H1 (cell line): Measurements from ENCODE around the gene ZNF516. TPM values are rescaled to one million over a fixed set of nuclear protein-coding genes. Genes with fewer than 3 reads are reported as not detected.

Experiments
- CTCF ChIA-PET: fragments of 300-600 bp; sonication (Branson Sonifier 250); formaldehyde crosslinking; loops from one replicate; lab custom pipeline; 2021; ENCODE audit not compliant: partially characterized antibody; lab: Charles Lee
- POLR2A ChIA-PET: fragments of 300-600 bp; sonication (Branson Sonifier 250); formaldehyde crosslinking; loops from one replicate; lab custom pipeline; 2021; ENCODE audit warnings: inconsistent platforms; ENCODE audit not compliant: partially characterized antibody; lab: Charles Lee
- DNase-seq, 2 experiments: peaks; one replicate each; pipeline versions ENCODE4 v3.0.0 to v3.0.0-alpha.2; 2010 to 2022; ENCODE audit warnings: low spot score in 2 of 2, low read depth in 1 of 2, mixed read lengths in 1 of 2
- FAIRE-seq: peaks from 2 replicates; lab custom pipeline; 2011; peaks lifted over from hg19 to GRCh38; lab: Jason Lieb, UNC
- H2AFZ ChIP-seq: 2 replicates; pipeline ENCODE4 v1.8.1; 2012; ENCODE audit warnings: low read length, inconsistent platforms
- H2AK5ac ChIP-seq: 2 replicates; pipeline ENCODE4 v1.6.1; 2013; ENCODE audit warnings: low read depth, low read length
- H2BK120ac ChIP-seq: replicated peaks from 2 replicates; pipeline ENCODE3; 2013; ENCODE audit warnings: low read depth, low read length, inconsistent platforms
- H2BK12ac ChIP-seq: 2 replicates; pipeline ENCODE4 v1.6.1; 2013; ENCODE audit warnings: low read depth, low read length
- H2BK15ac ChIP-seq: 2 replicates; pipeline ENCODE4 v1.6.1; 2013; ENCODE audit warnings: low read length
- H2BK20ac ChIP-seq: 2 replicates; pipeline ENCODE4 v1.6.1; 2013; ENCODE audit warnings: low read length
- H2BK5ac ChIP-seq: 2 replicates; pipeline ENCODE4 v1.6.1; 2013; ENCODE audit warnings: low read depth, low read length
- H3K14ac ChIP-seq: 2 replicates; pipeline ENCODE4 v1.6.1; 2013; ENCODE audit warnings: inconsistent platforms; ENCODE audit not compliant: insufficient read length
- H3K18ac ChIP-seq: 2 replicates; pipeline ENCODE4 v1.6.1; 2013; ENCODE audit warnings: low read length; ENCODE audit errors: extremely low read depth
- H3K23ac ChIP-seq: 2 replicates; pipeline ENCODE4 v1.6.1; 2013; ENCODE audit warnings: inconsistent platforms; ENCODE audit not compliant: insufficient read length
- H3K23me2 ChIP-seq: 2 replicates; pipeline ENCODE4 v1.6.1; 2013; ENCODE audit warnings: low read depth, low read length
- H3K27ac ChIP-seq: 2 replicates; pipeline ENCODE4 v1.6.1; 2011; ENCODE audit warnings: low read depth, low read length, inconsistent platforms
- H3K27me3 ChIP-seq, 4 experiments: replicated peaks in 1 of 4; 1 replicate in 1 of 4; 2 replicates in 3 of 4; pipeline versions ENCODE4 v1.6.1 to v1.8.1; 2011 to 2013; ENCODE audit warnings: low read length in 3 of 4, mild to moderate bottlenecking in 3 of 4, inconsistent platforms in 2 of 4, mixed read lengths in 2 of 4, moderate library complexity in 1 of 4; ENCODE audit not compliant: control insufficient read depth in 3 of 4, insufficient read depth in 3 of 4; ENCODE audit errors: extremely low read depth in 1 of 4
- H3K36me3 ChIP-seq, 4 experiments: 2 replicates each; pipeline versions ENCODE4 v1.6.1 to v1.8.1; 2011 to 2013; ENCODE audit warnings: mild to moderate bottlenecking in 4 of 4, low read length in 3 of 4, moderate library complexity in 2 of 4, control low read depth in 1 of 4, inconsistent platforms in 1 of 4; ENCODE audit not compliant: insufficient read depth in 4 of 4, control insufficient read depth in 2 of 4
- H3K4ac ChIP-seq: replicated peaks from 2 replicates; pipeline ENCODE3; 2013; ENCODE audit warnings: low read length, low read depth, mixed read lengths, inconsistent platforms; ENCODE audit not compliant: insufficient read length
- H3K4me1 ChIP-seq, 4 experiments: replicated peaks in 1 of 4; 1 replicate in 1 of 4; 2 replicates in 3 of 4; pipeline versions ENCODE4 v1.6.1 to v1.8.1; 2011 to 2013; ENCODE audit warnings: low read length in 3 of 4, inconsistent platforms in 2 of 4, mixed read lengths in 1 of 4; ENCODE audit not compliant: insufficient read depth in 4 of 4, control insufficient read depth in 3 of 4
- H3K4me2 ChIP-seq, 2 experiments: 2 replicates each; pipeline versions ENCODE4 v1.6.1 to v1.8.1; 2011 to 2013; ENCODE audit warnings: low read depth in 2 of 2, low read length in 2 of 2, control low read depth in 1 of 2, inconsistent platforms in 1 of 2, mild to moderate bottlenecking in 1 of 2; ENCODE audit not compliant: insufficient read depth in 1 of 2
- H3K4me3 ChIP-seq, 4 experiments: fragments of 200-600, 300-600 bp in 1 of 4; sonication (generic), shearing (Covaris generic), sonication (Bioruptor Twin) in 1 of 4; 2 replicates each; pipeline versions ENCODE4 v1.5.1 to v1.8.1; 2011 to 2016; ENCODE audit warnings: low read length in 4 of 4, low read depth in 3 of 4, control low read depth in 2 of 4, inconsistent platforms in 2 of 4, mild to moderate bottlenecking in 2 of 4, mixed read lengths in 1 of 4, moderate library complexity in 1 of 4; ENCODE audit not compliant: insufficient read depth in 2 of 4; ENCODE audit errors: extremely low read depth in 1 of 4
- H3K56ac ChIP-seq: replicated peaks from 2 replicates; pipeline ENCODE3; 2013; ENCODE audit warnings: low read depth, mild to moderate bottlenecking, mixed read lengths, low read length, inconsistent platforms; ENCODE audit not compliant: insufficient read length
- H3K79me1 ChIP-seq: 2 replicates; pipeline ENCODE4 v1.6.1; 2013; ENCODE audit warnings: low read depth, low read length, control low read depth
- H3K79me2 ChIP-seq, 2 experiments: 2 replicates each; pipeline versions ENCODE4 v1.6.1 to v1.8.1; 2012 to 2013; ENCODE audit warnings: low read length in 2 of 2, mild to moderate bottlenecking in 2 of 2, inconsistent platforms in 1 of 2; ENCODE audit not compliant: insufficient read depth in 2 of 2, control insufficient read depth in 1 of 2
- H3K9ac ChIP-seq, 4 experiments: replicated peaks in 1 of 4; 1 replicate in 1 of 4; 2 replicates in 3 of 4; pipeline versions ENCODE4 v1.6.1 to v1.8.1; 2011 to 2013; ENCODE audit warnings: low read depth in 3 of 4, low read length in 3 of 4, control low read depth in 2 of 4, mild to moderate bottlenecking in 2 of 4, moderate library complexity in 2 of 4, inconsistent platforms in 1 of 4; ENCODE audit errors: extremely low read depth in 1 of 4
- H3K9me3 ChIP-seq, 2 experiments: 2 replicates each; pipeline versions ENCODE4 v1.6.1 to v1.8.1; 2012 to 2013; ENCODE audit warnings: mild to moderate bottlenecking in 2 of 2, moderate library complexity in 2 of 2, control low read depth in 1 of 2, inconsistent platforms in 1 of 2, low read depth in 1 of 2, low read length in 1 of 2, mixed read lengths in 1 of 2; ENCODE audit not compliant: insufficient read depth in 2 of 2
- H4K20me1 ChIP-seq, 2 experiments: replicated peaks in 1 of 2; 2 replicates each; pipeline versions ENCODE3 to v1.8.1; 2011 to 2013; ENCODE audit warnings: inconsistent platforms in 2 of 2, low read length in 2 of 2, mild to moderate bottlenecking in 1 of 2; ENCODE audit not compliant: insufficient read depth in 2 of 2, control insufficient read depth in 1 of 2
- H4K5ac ChIP-seq: 2 replicates; pipeline ENCODE4 v1.6.1; 2013; ENCODE audit warnings: low read length, low read depth, mixed read lengths, inconsistent platforms; ENCODE audit not compliant: insufficient read length
- H4K8ac ChIP-seq: 2 replicates; pipeline ENCODE4 v1.8.0; 2013; ENCODE audit warnings: mild to moderate bottlenecking, moderate library complexity, low read length, inconsistent platforms; ENCODE audit not compliant: insufficient read depth; ENCODE audit errors: extremely low read depth
- H4K91ac ChIP-seq: replicated peaks from 2 replicates; pipeline ENCODE3; 2013; ENCODE audit warnings: low read length, mixed read lengths, inconsistent platforms; ENCODE audit not compliant: insufficient read length
- CHD1 ChIP-seq: IDR thresholded peaks from 2 replicates; pipeline ENCODE4 v1.6.1; 2012; ENCODE audit warnings: low read depth, low read length, improper control_type of control experiment
- WGBS, 2 experiments: shearing (Covaris generic) in 1 of 2; methylation state at CpG; one replicate each; pipeline versions ENCODE4 v1.1.6 to v1.1.7; 2013 to 2015; ENCODE audit warnings: low lambda C conversion rate in 2 of 2, mixed read lengths in 2 of 2, inconsistent platforms in 1 of 2, low coverage in 1 of 2, missing lambda C conversion rate in 1 of 2; ENCODE audit not compliant: insufficient replicate concordance in 2 of 2, insufficient coverage in 1 of 2, insufficient read length in 1 of 2; ENCODE audit errors: extremely low coverage in 1 of 2, missing lambda C conversion rate in 1 of 2; 5-methylcytosine and 5-hydroxymethylcytosine counted together
- polyA plus RNA-seq, 7 experiments: library from polyadenylated mRNA; depleted of rRNA in 3 of 7; stranded (reverse) in 5 of 7; unstranded in 2 of 7; fragments of >200 nt in 5 of 7; fragments of 200-250 nt in 2 of 7; gene quantifications; 1 replicate in 5 of 7; 2 replicates in 1 of 7; 4 replicates in 1 of 7; pipeline versions ENCODE4 v1.2.1 to v1.2.3, GENCODE V29; 2011 to 2013; ENCODE audit warnings: missing spikeins in 2 of 7, mixed read lengths in 2 of 7
- total RNA-seq: library from RNA; stranded (reverse); fragmentation: NEBNext Ultra II Directional; extraction: Animal tissue kit (Norgen Biotek cat#: 25700); gene quantifications from 2 replicates; pipeline ENCODE4 v1.2.1, GENCODE V29; 2021
- TF ChIP-seq, protein P1 (sequence below), 3 experiments: IDR thresholded peaks; 1 replicate in 2 of 3; 2 replicates in 1 of 3; pipeline versions ENCODE4 v1.5.1 to v1.6.1; 2011; ENCODE audit warnings: low read length in 3 of 3, mild to moderate bottlenecking in 3 of 3, inconsistent platforms in 2 of 3, low read depth in 1 of 3, moderate library complexity in 1 of 3; ENCODE audit not compliant: insufficient read depth in 1 of 3; ENCODE audit errors: control extremely low read depth in 1 of 3
- TF ChIP-seq, protein P2 (sequence below): IDR thresholded peaks from 2 replicates; pipeline ENCODE4 v1.6.1; 2011; ENCODE audit warnings: low read depth, mild to moderate bottlenecking, low read length; ENCODE audit not compliant: insufficient read depth

Gene ZNF516
- total and polyA plus RNA-seq, 2 of the 8 experiments (the other 6 are each of a cell fraction or from before 2014, with no cell fraction given) = 7.3 to 17.0 TPM

GRCh38 chr18:76428396-76429261 lies 66.4 kb downstream of the ZNF516 start:
- no peak overlapping the region for H3K4me3 ChIP-seq
- H4K5ac ChIP-seq = no peak overlapping the region
- no peak overlapping the region for H3K4me2 ChIP-seq
- peaks cover 0 to 32% of the 10 kb centered on the region in 2 experiments; a peak in 2 of 4 replicates for H3K79me2 ChIP-seq
- no peaks in the 10 kb centered on the region for H3K9me3 ChIP-seq
- no peak overlapping the region for H2AK5ac ChIP-seq
- FAIRE-seq (no peak), DNase-seq (peak in 1 of 2 experiments; percentile 39)
- no peak overlapping the region for H3K9ac ChIP-seq
- H3K27me3 ChIP-seq = no peaks in the 10 kb centered on the region; a peak in 1 of 7 replicates
- no peak overlapping the region; the same call in 1 of the 2 replicates for H3K18ac ChIP-seq
- H2BK5ac ChIP-seq = no peak overlapping the region
- no peak overlapping the region for H3K27ac ChIP-seq
- WGBS, 2 experiments = 89% methylated on average over 9 of the region's 15 CpGs; no CpG with 5 or more reads in 1 of the 2 experiments
- H4K8ac ChIP-seq = peak overlapping the region; percentile 80; the same call in 1 of the 2 replicates
- H3K79me1 ChIP-seq = peaks cover 10% of the 10 kb centered on the region
- H4K91ac ChIP-seq = no peak overlapping the region
- H4K20me1 ChIP-seq = peaks cover 3 to 10% of the 10 kb centered on the region in 2 experiments
- H3K4me1 ChIP-seq = peaks cover 0 to 11% (median 7%) of the 10 kb centered on the region in 4 experiments; a peak in 4 of 7 replicates
- H3K23ac ChIP-seq = no peak overlapping the region
- H2BK12ac ChIP-seq = no peak overlapping the region
- CTCF ChIA-PET = interaction anchor here (0.7 to 2.5 kb wide), 7 partner anchors 20 to 53 kb away, joined by 3 to 9 read pairs (median 3); no protein-coding TSS in a partner anchor
- H2AFZ ChIP-seq = no peak overlapping the region
- no peak overlapping the region for H3K4ac ChIP-seq
- no peaks in the 10 kb centered on the region for H3K36me3 ChIP-seq
- H2BK120ac ChIP-seq = no peak overlapping the region
- H3K23me2 ChIP-seq = no peaks in the 10 kb centered on the region
- no peak overlapping the region for H2BK15ac ChIP-seq
- H3K14ac ChIP-seq = no peak overlapping the region
- no peak overlapping the region for H3K56ac ChIP-seq
- no peak overlapping the region for H2BK20ac ChIP-seq
- POLR2A ChIA-PET = no interaction called here
- TF ChIP-seq CHD1 = no peak
- TF ChIP-seq, protein P1, sequence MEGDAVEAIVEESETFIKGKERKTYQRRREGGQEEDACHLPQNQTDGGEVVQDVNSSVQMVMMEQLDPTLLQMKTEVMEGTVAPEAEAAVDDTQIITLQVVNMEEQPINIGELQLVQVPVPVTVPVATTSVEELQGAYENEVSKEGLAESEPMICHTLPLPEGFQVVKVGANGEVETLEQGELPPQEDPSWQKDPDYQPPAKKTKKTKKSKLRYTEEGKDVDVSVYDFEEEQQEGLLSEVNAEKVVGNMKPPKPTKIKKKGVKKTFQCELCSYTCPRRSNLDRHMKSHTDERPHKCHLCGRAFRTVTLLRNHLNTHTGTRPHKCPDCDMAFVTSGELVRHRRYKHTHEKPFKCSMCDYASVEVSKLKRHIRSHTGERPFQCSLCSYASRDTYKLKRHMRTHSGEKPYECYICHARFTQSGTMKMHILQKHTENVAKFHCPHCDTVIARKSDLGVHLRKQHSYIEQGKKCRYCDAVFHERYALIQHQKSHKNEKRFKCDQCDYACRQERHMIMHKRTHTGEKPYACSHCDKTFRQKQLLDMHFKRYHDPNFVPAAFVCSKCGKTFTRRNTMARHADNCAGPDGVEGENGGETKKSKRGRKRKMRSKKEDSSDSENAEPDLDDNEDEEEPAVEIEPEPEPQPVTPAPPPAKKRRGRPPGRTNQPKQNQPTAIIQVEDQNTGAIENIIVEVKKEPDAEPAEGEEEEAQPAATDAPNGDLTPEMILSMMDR (IDR thresholded peaks at IDR 0.05; ENCODE audit: control extremely low read depth in 1 of 3, insufficient read depth in 1 of 3, low read depth in 1 of 3, low read length in 3 of 3) = no peak
- TF ChIP-seq, protein P2, sequence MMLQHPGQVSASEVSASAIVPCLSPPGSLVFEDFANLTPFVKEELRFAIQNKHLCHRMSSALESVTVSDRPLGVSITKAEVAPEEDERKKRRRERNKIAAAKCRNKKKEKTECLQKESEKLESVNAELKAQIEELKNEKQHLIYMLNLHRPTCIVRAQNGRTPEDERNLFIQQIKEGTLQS = no peak
